ENCODE measurements around the gene ZFTA. TPM values are rescaled to one million over a fixed set of nuclear protein-coding genes. Genes with fewer than 3 reads are reported as not detected.

Gene ZFTA
- polyA plus RNA-seq (2012; ENCODE audit: insufficient read depth, insufficient read length, low read depth), result 9.7 TPM

GRCh38 chr11:63768237-63769041 lies at the start of gene ZFTA:
TSS of gene ZFTA (minus strand) at chr11:63768775. CDS start at chr11:63768622, 153 bp downstream.
- Histone ChIP-seq H3K27me3 (no peaks in the 10 kb centered on the region), H3K4me3 (ENCODE audit: low read depth, low read length) (peak within 1 kb of the TSS; percentile 72), H3K36me3 (no peaks in the 10 kb centered on the region), H3K4me1 (no peaks in the 10 kb centered on the region), H3K9me3 (no peaks in the 10 kb centered on the region)
- peak; percentile 59 for DNase-seq
- 0 out of 2 replicates have a peak, but pooled peaks have one; percentile 4 for TF ChIP-seq CTCF (IDR thresholded peaks at IDR 0.05; ENCODE audit: low read depth, low read length)

- no peaks in the 10 kb centered on the region for H3K4me1 ChIP-seq
- H3K4me3 ChIP-seq (ENCODE audit: low read depth, low read length), result no peak overlapping the region
- TF ChIP-seq CTCF (IDR thresholded peaks at IDR 0.05; ENCODE audit: low read depth, low read length), result no peak
- H3K27me3 ChIP-seq, result no peaks in the 10 kb centered on the region
- H3K9me3 ChIP-seq, result no peaks in the 10 kb centered on the region
- no peak for DNase-seq
- peaks cover 30% of the 10 kb centered on the region for H3K36me3 ChIP-seq
These were observed 49.4 kb upstream of the ZFTA start for GRCh38 chr11:63817758-63818498.

- Histone ChIP-seq H3K4me3 (ENCODE audit: low read depth, low read length) (no peak overlapping the region), H3K36me3 (peaks cover 30% of the 10 kb centered on the region), H3K9me3 (no peaks in the 10 kb centered on the region), H3K27me3 (no peaks in the 10 kb centered on the region), H3K4me1 (no peaks in the 10 kb centered on the region)
- TF ChIP-seq CTCF (IDR thresholded peaks at IDR 0.05; ENCODE audit: low read depth, low read length), result no peak
- DNase-seq, result no peak
These were observed 48.2 kb upstream of the ZFTA start for GRCh38 chr11:63816732-63817131.

- Histone ChIP-seq H3K4me1 (no peaks in the 10 kb centered on the region), H3K4me3 (ENCODE audit: low read depth, low read length) (no peak overlapping the region), H3K36me3 (peaks cover 27% of the 10 kb centered on the region), H3K27me3 (no peaks in the 10 kb centered on the region), H3K9me3 (no peaks in the 10 kb centered on the region)
- TF ChIP-seq CTCF (IDR thresholded peaks at IDR 0.05; ENCODE audit: low read depth, low read length), result no peak
- DNase-seq, result no peak
These were observed 47.6 kb upstream of the ZFTA start for GRCh38 chr11:63816166-63816565.

- no peaks in the 10 kb centered on the region for H3K4me1 ChIP-seq
- H3K27me3 ChIP-seq, result no peaks in the 10 kb centered on the region
- DNase-seq, result no peak
- peak overlapping the region; percentile 73 for H3K4me3 ChIP-seq (ENCODE audit: low read depth, low read length)
- H3K9me3 ChIP-seq, result no peaks in the 10 kb centered on the region
- TF ChIP-seq CTCF (IDR thresholded peaks at IDR 0.05; ENCODE audit: low read depth, low read length), result no peak
- peaks cover 18% of the 10 kb centered on the region for H3K36me3 ChIP-seq
These were observed 45.8 kb upstream of the ZFTA start for GRCh38 chr11:63814383-63814736.

All from BE2C (cell line).